PC-9 (cell line): ENCODE data around the gene TRDN.

Source experiments
- EZH2 ChIP-seq: fragments of 200-600 bp; sonication (generic); IDR thresholded peaks from 2 replicates; pipeline ENCODE4 v1.8.0; 2017; ENCODE audit warnings: antibody characterized with exemption, low read depth
- TF ChIP-seq, protein P1 (sequence below): fragments of 200-600 bp; sonication (generic); conservative IDR thresholded peaks from 2 replicates; pipeline ENCODE4 v1.6.1; 2017; ENCODE audit warnings: mixed run types, antibody characterized with exemption, mild to moderate bottlenecking, moderate library complexity

DNA sequence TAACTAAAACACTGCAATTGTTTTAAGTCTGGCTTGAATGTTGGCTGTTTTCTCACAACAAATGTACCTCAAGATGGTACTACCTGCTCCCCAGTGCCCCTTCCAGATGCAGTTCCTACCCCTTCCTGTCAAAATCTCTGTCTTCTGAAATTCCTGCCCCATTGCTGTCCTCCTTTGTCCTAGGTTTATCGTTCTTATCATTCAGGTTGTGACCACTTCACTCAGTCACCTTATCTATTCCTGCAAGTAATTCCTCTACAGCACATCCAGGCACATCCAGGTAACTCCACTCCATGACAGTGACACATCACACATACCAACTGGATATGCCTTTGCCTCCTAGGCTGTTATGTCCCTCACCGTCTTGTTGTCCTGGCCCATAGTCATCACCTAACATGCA, 90.2 kb downstream of the TRDN start:
- TF ChIP-seq, protein P1, sequence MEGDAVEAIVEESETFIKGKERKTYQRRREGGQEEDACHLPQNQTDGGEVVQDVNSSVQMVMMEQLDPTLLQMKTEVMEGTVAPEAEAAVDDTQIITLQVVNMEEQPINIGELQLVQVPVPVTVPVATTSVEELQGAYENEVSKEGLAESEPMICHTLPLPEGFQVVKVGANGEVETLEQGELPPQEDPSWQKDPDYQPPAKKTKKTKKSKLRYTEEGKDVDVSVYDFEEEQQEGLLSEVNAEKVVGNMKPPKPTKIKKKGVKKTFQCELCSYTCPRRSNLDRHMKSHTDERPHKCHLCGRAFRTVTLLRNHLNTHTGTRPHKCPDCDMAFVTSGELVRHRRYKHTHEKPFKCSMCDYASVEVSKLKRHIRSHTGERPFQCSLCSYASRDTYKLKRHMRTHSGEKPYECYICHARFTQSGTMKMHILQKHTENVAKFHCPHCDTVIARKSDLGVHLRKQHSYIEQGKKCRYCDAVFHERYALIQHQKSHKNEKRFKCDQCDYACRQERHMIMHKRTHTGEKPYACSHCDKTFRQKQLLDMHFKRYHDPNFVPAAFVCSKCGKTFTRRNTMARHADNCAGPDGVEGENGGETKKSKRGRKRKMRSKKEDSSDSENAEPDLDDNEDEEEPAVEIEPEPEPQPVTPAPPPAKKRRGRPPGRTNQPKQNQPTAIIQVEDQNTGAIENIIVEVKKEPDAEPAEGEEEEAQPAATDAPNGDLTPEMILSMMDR, result no peak
- no peak for TF ChIP-seq EZH2
